LoVo (cell line): ENCODE results near the gene TET2.

Experiments used
- DNase-seq: peaks from one replicate; pipeline ENCODE4 v3.0.0-alpha.2; 2016; ENCODE audit warnings: low spot score

Gene TET2

GRCh38 chr4:105184316-105184980 lies 37.8 kb downstream of the TET2 start:
- DNase-seq = no peak

- no peak for DNase-seq
These were observed 40.1 kb downstream of the TET2 start for GRCh38 chr4:105186701-105187161.

DNA sequence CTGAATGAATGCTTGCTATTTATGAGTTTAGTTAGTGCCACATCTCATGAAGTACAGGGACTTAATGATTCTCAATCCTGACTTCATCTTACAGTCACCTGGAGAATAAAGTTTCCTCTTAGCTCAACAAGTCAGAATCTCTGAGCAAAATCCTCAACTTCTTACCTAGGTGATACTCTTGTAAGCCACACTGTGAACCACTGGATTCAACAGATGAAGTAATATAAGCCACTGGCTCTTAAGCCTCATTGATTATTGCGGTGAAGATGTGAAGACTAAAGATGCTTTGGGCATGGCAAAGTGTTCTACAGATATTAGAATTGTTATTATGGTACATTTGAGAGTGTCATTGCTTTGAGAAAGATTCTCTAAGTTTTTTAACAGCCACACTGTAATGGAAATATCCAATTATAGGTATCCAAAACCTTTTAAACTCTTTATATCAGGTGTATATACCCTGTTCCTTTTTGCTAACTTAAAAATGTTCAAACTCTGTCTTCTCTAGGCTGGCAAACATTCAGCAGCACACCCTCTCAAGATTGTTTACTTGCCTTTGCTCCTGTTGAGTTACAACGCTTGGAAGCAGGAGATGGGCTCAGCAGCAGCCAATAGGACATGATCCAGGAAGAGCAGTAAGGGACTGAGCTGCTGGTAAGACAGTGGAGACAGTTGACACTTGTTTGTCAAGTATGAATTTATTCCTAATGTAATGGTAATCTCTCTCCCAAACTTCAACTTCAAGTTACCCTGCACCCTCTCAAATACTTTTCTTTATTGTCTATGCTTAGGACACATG lies 43.4 kb downstream of the TET2 start:
- DNase-seq = no peak

GRCh38 chr4:105191621-105192210 lies 45.0 kb downstream of the TET2 start:
- DNase-seq = no peak

DNA sequence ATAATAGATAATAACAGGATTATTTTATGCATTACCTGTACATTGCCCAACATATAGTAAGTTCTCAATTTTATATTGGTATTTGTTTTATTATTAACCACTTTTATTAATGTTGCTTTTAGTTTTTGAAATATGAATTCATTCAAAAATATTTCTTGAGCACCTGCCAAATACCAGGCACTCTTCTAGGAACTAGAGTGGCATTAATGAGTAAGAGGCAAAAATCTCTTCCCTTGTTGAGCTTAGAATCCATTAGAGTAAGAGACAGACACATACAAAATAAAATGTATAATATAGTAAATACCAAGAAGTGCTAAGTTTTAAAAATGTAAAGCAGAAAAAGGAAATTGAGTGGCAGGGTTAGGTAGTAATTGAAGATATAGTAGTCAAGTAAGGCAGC lies 45.8 kb downstream of the TET2 start:
- no peak for DNase-seq

DNA sequence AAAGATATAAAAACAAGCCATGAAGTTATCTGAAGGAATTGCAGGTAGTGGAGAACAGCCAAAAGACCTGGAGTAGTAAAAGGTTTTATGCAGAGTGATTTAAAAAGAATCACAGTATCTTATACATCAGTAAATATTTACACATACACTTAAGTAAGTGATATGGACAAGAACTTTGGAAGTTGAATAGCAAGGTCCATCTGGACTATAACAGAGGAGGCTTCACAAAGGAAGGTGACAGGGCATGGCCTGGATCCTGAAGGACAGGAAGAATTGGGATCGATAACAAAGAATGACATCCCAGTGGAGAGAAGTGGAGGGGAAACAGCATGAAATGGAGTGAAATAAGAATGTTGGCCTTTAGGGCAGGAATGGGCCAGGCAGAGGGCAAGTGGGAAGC lies 46.2 kb downstream of the TET2 start:
- no peak for DNase-seq

GRCh38 chr4:105193536-105193935 lies 46.9 kb downstream of the TET2 start:
- no peak for DNase-seq

DNA sequence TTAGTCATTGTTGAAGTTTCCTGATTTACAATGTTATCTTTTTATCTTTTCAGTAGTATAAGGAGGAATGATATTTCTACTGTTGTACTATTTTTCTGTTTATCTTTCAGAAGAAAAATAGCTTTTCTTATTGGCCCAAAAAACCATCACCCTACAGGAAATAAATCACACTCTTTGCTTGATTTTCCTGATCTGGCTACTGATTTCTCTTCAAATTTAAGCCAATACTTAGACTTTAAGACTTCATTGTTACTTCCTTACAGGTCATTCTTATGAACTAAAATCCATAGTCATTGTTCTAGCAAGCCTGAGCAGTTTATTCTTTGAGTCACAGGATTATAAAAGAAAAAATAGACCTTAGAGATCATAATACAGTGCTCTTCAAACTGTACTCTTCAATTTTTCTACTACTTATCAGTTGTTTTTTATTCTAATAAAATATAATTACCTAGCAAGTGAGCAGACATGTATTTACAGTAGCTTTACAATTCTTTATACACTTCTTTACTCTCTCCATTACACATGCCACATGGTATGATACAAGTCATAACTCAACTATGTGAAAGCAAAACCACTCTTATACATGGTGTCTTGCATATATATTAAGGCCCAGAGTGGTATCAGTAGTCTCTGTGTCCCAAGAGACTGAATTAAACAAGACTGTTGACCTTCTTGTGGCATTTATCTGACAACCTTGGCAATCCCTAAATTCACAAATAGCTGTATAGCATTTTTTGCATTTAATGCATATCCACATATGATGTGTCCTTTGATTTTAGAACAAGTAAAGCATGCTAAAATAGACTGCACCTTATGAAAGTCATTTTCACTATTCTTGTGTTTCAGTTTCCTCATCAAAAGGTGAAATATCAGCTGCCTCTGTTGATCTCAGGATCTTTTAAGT lies 47.9 kb downstream of the TET2 start:
- DNase-seq = no peak

DNA sequence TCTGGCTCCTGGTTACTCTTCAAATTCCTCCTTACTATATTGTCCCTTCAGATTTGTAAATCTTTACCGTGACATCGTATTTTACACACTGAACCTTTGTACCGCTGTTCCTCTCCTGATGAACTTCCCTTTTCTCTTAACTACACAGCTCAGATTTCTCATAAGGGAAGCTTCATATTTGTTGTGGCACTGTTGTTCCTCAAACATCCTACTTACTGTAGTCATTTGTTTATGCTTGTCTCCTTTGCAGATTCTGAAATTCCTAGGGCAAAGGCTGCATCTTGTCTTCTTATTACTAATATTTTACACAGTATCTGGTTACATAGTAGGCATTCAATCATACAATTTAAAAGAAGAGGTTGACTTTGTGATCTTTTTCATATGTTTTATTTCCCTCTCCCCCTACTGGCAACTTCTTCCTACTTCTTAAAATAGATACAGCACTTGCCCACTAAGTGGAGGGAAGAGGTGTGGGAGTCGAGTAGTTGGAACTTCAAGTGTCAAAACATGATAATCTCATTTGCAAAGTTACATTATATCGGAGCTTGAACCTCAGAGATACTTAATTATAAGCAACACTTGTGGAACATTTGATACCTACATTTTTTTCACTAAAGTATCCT lies 50.0 kb downstream of the TET2 start:
- DNase-seq = no peak

DNA sequence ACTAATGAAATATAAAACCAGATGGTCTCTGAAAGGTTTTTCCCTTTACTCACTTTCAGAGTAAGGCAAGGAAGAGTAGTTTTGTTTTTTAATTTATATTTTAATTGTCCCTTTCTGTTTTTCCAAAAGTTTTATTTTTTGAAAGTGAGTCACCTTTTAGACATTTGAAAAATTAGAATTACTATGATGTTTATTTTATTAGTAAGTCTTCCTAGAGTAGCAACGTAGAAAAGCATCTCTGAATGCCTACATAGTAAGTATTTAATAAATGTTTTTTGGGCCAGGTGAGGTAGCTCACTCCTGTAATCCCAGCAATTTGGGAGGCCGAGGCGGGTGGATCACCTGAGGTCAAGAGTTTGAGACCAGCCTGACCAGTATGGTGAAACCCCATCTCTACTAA lies 51.1 kb downstream of the TET2 start:
- no peak for DNase-seq

- no peak for DNase-seq
These were observed 51.9 kb downstream of the TET2 start for GRCh38 chr4:105198541-105198940.

DNA sequence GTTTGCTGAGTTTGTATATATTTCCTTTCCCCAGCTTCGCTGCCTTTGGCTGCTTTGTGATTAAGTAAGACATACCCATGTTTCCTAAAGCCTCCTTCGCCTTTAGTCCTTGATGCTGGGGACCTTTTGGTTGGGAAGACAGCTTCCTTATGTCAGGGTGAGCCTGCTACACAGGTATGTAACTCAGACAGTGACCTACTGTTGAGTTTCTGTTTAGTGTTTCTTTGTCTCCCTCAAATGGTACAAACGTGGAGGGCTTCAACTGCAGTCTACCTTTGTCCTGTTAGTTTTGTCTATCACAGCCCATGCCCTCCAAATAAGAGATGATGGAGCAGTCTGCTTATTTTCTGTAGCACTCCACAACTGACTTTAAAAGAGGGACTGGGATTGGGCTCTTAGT lies 59.5 kb downstream of the TET2 start:
- no peak for DNase-seq

DNA sequence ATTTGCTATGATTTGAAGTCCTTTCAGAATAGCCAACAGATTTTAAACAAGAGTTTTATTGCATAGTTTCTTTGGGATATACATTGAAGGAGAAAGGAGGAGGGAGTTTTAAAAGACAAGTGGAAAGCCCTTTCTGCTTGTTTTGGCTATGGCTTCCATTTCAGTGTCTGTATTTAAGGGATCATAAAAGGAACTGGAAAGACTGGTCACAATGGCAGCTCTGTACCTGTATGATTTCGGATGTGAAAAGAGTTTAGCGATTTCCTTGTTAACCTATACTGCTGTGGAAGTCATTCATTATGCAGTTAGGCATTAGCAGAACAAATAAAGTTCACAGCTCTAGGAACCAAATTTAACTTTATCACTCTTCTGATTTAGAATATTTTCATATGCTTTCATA lies 60.7 kb downstream of the TET2 start:
- DNase-seq = no peak

GRCh38 chr4:105208561-105208960 lies 61.9 kb downstream of the TET2 start:
- no peak for DNase-seq

DNA sequence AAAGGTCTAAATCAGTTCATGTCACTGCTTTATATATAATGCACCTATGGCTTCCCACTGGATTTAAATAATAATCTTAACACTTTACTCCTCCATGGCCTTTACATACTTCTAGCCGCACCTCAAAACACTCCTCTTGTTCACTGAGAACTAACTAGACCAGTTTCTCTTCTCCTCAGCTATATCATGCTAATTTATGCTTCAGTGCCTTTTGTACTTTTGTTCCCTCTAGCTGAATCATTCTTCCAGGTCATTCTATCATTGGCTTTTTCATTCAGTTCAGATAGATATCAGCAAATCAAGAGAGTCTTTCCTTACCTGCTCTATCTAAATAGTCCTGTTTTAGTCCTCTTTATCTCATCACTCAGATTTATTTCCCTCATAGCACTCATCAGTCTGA lies 64.2 kb downstream of the TET2 start:
- no peak for DNase-seq

DNA sequence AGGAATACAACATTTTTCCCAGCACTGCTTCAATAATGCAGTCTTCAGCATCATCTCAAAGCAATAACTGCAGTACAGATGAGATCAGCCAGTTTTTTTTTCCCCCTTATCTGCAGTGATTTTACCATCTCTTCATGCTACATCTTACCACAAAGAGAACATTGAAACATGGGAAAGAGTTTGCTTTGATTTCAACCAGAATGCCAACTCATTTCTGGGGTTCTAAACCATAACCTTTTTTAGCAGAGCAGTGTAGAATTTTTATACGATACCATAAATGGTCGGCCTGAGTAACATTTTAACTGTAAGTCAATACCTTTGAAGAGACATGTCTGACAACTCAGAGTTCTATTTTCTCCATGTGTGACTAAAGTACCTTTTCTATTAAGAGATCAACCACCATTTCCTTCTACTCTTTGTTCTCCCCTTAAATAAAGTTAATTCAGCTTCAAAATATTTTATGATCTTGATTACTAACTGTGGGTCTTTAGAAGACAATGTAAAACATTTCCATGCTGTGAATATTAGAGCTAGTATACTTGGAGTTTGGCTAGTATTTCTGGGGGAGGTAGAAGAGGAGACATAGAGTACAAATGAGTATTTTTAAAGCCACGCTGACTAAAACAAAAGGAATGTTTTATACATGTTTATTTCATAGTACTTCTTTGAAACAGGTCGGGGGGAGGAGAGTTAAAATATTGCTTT lies 69.1 kb downstream of the TET2 start:
- DNase-seq = no peak

DNA sequence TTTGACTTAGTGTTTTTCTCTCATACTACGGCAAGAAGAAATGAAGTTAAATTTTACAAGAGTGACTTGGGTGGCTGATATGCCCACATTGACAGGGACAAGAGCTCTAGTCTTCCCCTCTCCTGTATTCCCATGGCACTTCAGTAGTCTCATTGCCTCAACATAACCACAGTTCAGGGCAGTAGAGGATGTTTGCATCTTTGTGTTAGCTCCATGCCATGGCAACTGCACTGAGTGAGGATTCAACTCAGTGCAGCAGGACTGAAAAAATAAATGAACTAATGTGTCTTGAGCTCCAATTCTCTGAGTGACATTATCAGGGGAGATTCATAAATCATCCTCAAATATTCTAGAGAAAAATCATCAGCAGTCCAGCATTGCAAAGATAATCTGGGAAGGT lies 78.8 kb downstream of the TET2 start:
- DNase-seq = no peak

DNA sequence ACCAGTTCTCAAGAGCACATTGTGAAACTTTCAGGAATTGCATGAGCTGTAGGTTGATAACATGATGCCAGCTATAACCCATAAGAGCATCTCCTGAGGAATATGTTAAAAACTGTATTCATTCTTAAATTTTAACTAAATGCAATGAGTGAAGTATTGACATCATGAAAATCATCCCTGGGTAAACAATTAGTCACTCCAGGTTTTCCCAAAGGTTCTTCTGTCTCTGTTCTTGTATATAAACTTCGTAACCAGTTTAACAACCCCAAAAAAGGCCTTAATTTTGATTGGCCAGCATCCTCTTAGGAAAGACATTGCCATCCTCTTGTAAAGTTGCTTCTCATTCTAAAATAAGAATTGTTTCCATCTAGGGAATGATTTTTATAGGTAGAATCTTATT lies 80.4 kb downstream of the TET2 start:
- DNase-seq = no peak

GRCh38 chr4:105230287-105230686 lies 83.6 kb downstream of the TET2 start:
- no peak for DNase-seq

GRCh38 chr4:105232374-105232773 lies 85.7 kb downstream of the TET2 start:
- DNase-seq = no peak

- DNase-seq = no peak
These were observed 87.9 kb downstream of the TET2 start for GRCh38 chr4:105234582-105234981.
